Activated CD4-positive, alpha-beta T cell treated with anti-CD3 and anti-CD28 coated beads, Interleukin-2, amount 50 U/mL, for 48 hours (primary cell): ENCODE measurements around the gene FAM76A.
"Not testable (repeated sequence)": the region's sequence is repeated elsewhere in the genome, so short reads cannot be mapped to it uniquely, and the experiment has no call there.

Experiments
- DNase-seq, 2 experiments: peaks; one replicate each; pipeline ENCODE4 v3.0.0-alpha.2; 2020

The FAM76A gene

DNA sequence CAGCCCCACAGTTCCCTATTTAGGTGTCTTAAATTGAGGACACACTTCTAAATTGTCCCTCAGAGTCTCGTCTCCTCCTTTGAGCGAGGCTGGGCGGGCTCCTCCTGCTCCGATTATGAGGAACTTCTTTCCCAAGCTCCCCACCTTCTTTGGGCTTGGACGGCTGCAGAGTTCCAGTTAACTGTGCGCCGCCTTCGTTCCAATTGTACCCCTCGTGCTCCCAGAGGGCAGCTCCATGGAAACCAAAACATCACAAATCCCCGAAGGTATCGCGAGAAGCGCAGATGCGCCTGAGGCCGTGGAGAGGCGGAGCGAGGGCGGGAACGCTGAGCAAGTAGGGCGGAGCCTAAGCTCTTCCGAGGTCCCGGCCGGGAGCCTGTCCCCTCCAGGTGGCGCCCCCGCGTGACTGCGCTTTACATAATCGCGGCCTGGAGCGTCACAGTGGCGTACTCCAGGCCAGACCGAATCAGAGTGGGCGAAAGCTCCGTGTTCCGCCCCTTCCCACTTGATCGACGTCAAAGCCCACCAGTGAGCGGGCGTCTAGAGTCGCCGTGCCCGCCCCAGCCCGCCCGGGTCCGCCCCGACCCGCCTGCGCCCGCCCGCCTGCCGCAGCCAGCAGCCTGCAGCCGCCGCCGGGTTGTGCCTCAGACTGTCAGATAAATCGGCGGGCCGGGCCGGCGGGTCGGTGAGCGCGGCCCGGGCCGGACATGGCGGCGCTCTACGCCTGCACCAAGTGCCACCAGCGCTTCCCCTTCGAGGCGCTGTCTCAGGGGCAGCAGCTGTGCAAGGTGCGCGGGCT is at the start of gene FAM76A:
Gene FAM76A, plus strand, starts transcription at position 588 of the 799 bp plus-strand sequence. Its CDS starts 120 bp downstream, at position 708.
- DNase-seq, result peak; percentile 99

DNA sequence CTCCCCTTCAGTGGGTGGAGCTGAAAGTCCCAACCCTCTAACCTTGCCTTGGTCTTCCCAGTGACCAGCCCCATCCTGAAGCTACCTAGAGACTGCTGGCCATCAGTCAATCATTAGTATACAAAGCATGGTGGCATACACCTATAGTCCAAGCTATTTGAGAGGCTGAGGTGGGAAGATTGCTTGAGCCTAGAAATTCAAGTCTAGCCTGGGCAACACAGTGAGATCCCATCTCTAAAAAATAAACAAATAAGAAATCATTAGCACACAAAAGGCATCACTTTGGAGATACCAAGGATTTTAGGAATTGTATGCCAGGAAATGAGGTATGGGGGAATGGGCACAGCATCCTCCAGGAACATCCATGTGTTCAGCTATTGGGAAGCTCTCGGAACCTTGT is 49.4 kb upstream of the FAM76A start:
- DNase-seq, result no peak

- DNase-seq, result no peak
Observed at GRCh38 chr1:27678747-27679146, 47.0 kb upstream of the FAM76A start.

DNA sequence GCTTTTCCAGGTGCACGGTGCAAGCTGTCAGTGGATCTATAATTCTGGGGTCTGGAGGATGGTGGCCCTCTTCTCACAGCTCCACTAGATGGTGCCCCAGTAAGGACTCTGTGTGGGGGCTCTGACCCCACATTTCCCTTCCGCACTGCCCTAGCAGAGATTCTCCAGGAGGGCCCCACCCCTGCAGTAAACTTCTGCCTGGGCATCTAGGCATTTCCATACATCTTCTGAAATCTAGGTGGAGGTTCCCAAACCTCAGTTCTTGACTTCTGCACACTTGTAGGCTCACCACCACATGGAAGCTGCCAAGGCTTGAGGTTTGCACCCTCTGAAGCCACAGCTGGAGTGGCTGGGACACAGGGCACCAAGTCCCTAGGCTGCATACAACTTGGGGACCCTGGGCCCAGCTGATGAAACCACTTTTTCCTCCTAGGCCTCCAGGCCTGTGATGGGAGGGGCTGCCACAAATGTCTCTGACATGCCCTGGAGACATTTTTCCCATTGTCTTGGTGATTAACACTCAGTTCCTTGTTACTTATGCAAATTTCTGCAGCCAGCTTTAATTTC is 45.5 kb upstream of the FAM76A start:
- not testable (repeated sequence) for DNase-seq

DNA sequence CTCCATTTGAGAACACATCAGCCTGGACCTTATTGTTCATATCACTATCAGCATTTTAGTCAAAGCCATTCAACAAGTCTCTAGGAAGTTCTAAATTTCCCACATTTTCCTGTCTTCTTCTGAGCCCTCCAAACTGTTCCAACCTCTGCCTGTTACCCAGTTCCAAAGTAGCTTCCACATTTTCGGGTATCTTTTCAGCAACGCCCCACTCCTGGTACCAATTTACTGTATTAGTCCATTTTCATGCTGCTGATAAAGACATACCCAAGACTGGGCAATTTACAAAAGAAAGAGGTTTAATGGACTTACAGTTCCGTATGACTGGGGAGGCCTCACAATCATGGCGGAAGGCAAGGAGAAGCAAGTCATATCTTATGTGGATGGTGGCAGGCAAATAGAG is 44.2 kb upstream of the FAM76A start:
- DNase-seq, result not testable (repeated sequence)

DNA sequence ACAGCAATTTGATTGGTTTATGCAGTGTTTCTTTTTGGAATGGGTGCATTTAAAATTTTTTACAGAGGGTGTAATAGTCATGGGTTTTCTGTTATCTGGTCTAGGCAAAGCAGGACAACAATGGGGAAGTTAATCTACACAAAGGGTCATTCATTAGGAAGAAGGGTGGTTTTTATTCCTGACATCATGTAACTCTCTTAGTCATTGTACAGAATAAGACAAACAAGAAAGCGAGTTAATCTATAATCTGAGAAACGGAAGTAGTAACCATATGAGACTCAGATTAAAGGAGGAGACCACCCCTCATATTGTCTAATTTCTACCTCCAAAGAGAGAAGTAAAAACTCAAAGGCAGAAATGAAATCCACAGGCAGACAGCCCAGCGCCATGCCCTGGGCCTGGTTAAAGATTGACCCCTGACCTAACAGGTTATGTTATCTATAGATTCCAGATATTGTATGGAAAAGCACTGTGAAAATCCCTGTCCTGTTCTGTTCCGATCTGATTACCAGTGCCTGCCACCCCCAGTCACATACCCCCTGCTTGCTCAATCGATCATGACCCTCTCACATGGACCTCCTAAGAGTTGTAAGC is 43.3 kb upstream of the FAM76A start:
- no peak for DNase-seq

DNA sequence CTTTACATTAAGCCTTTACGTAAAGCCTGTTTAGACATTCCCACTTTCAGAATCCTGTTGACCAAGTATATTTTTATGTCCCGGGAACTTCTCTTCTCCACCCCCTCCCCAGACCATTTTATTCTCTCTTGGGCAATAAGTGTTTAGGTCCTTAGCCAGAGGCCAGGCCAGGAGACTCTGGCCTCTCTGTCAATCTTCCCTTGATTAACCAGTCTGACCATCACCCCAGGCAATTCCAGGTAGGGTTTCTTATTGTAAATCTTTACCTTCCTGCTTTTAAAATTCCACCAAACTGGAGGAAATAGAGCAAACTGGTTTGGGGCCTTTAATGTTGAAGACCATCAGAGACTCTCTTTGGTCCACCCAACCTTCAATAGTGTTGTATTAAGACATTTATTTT is 41.6 kb upstream of the FAM76A start:
- DNase-seq, result no peak

DNA sequence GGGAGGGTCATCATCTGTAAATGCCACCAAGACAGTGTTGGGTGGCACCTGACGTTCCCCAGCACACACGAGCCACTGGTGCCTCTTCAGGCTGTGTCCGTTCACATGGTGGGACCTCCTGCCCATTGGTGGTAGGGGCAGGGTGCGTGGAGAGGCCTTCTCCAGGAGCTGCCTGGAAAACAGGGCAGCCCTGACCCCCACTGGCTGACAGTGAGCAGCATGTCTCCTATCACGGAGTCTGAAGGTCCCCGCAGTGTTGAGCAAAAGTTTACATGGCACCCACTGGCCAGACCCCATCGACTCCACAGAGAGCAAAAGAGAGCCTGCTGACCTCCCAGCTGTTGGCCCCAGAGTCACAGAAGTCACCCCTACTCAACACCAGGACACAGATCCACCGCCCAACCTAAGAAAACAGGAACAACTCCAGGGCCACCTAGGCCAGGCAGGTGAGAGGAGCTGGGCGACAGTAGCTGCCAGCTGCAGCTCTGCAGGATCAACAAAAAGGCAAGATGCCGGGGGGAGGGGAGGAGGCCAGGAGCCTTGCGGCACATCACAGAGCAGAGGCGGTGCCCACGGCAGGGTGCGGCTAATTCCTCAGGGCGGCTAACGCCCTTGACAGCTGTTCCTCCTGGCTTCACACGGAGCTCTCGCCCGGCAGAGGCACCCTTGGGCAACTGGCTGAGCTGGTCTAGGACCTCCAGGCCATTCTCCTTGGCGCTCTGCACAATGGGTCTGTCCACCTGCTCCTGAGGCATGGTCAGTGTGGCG is 39.4 kb upstream of the FAM76A start:
- DNase-seq, result no peak

DNA sequence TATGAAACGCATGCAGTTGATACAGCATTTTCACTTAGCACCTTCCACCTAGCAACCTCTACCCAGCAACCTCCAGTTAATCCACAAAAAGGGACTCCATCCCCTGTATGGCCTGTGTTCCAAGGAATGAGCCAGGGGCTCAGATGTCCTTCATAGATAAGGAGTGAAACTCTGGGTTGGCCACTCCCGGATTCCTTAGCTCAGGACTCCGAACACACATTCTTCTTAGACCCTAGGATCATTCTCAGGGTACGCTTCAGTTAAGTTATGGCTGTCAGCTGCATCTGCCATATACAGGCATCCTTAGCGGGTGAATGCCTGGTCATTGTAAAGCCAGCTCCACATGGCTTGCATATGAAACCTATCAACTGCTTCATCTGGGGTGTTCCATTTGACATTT is 37.9 kb upstream of the FAM76A start:
- no peak for DNase-seq

GRCh38 chr1:27689423-27690173 is 36.2 kb upstream of the FAM76A start:
- DNase-seq, result peak in 1 of 2 experiments; percentile 11

DNA sequence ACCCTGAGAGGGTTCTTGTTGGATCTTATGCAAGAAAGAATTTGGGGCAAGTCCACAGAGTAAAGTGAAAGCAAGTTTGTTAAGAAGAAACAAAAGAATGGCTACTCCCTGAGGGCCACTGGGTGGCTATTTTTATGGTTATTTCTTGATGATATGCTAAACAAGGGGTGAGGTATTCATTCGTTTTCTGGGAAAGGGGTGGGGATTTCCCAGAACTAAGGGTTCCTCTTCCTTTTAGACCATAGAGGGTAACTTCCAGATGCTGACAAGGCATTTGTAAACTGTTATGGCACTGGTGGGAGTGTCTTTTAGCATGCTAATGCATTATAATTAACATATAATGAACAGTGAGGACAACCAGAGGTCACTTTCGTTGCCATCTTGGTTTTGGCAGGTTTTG is 35.6 kb upstream of the FAM76A start:
- no peak for DNase-seq

GRCh38 chr1:27696835-27697234 is 28.9 kb upstream of the FAM76A start:
- not testable (repeated sequence) for DNase-seq

- DNase-seq, result no peak
Observed at GRCh38 chr1:27704958-27705357, 20.8 kb upstream of the FAM76A start.

DNA sequence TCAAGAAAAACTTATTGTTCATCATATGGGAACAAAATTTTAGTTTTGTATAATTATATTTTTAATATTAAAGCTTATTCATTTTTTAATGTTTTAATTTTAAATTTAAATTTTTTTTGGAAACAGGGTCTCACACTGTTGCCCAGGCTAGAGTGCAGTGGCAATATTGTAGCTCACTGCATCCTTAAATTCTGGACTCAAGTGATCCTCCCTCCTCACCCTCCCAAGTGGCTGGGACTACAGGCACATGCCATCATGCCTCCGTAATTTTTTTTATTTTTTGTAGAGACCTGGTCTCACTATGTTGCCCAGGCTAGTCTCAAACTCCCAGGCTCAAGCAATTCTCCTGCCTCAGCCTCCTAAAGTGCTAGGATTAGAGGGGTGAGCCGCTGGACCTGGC is 20.2 kb upstream of the FAM76A start:
- DNase-seq, result no peak

GRCh38 chr1:27710574-27710973 is 15.2 kb upstream of the FAM76A start:
- no peak for DNase-seq

- no peak for DNase-seq
Observed at GRCh38 chr1:27713139-27713725, 12.5 kb upstream of the FAM76A start.

DNA sequence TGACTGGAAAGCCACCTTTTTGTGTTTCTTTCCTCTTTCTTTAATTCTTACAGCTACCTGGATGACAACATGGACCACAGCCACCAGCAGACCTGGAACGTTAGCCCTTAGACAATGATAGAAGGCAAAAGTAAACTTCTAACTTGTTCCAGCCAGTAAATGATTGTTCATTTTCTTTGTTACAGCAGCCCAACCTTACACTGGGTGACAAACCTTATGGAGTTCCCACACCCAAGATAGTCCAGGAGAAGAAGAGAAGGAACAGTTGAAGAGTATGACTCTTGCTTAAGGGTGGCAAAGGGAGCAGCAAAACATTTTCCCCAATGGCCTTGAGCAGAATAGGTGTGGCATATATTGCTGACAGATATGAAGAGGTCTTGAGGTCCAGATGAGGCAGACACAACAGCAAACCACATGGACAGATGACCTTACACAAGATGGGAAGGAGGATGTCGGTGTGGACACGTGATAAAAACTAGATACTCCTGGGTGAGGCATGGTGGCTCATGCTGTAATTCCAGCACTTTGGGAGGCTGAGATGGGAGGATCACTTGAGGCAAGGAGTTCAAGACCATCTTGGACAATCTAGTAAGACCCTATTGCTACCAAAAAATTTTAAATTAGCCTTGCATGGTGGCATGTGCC is 11.8 kb upstream of the FAM76A start:
- no peak for DNase-seq

- DNase-seq, result no peak
Observed at GRCh38 chr1:27716262-27716895, 9.4 kb upstream of the FAM76A start.

DNA sequence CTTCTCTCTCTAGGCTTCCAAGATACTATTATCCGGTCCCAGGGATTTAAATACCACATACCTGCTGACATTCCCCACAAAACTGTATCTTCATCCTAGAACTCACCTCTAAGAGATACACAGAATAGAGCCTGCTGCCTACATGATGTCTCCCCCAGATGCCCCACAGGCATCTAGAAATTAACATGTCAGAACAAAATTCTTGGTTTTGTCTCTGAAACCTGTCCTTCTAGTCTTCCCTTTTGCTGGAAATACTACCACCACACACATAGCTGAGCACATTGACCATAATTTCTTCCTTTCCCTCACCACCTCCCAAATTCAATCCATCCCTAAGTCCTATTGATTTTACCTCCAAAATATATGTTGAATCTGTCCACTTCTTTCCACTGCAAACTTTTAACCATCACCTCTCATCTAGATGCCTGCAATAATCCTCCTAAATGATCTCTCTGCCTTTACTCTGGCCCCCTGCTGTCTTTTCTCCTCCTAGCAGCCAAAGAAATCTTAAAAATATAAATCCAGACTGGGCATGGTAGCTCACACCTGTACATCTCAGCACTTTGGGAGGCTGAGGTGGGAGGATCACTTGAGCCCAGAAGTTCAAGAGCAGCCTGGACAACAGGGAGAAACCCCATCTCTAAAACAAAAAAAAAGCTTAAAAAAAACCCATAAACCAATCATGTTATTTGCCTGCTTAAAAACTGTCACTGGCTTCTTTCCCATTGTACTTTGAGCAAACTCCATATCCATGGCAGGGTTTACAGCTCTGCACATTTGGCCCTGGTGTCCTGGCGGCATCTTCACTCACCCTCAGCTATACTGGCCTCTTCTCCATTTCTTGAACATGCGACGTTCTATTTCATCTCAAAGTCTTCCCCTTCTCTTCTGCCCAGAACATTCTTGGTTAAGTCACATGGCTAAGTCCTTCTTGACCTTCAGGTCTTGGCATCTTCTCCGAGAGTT is 6.2 kb upstream of the FAM76A start:
- no peak for DNase-seq

DNA sequence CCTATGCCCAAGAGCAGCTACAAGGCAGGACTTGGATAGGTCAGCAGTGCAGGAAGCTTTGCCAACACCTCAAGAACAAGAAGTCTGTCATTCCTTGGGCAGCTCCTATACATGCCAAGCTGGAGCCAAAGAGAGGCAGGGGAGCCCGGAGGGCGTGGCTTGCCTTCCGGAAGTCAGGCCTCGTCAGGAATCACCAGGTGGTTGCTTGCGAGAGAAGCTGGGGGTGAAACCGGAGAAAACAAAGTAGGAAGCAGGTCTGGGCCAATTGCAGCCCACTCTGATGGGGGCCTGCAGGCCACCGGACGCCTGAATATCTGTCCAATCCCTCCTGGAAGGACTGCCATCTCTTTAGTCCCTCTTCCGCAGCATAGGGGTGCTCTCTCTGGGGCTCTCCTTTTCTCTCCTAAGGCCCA is 794 bp upstream of the FAM76A start:
- no peak for DNase-seq
